T47D (cell line): ENCODE measurements around the gene CCM2.

Experiments used
- DNase-seq, 2 experiments: peaks; one replicate each; pipeline versions ENCODE4 v3.0.0 to v3.0.0-alpha.2; 2011 to 2012; ENCODE audit warnings: low read depth in 1 of 2, low spot score in 1 of 2
- JUND ChIP-seq: IDR thresholded peaks from 2 replicates; pipeline ENCODE4 v1.6.1; 2012; ENCODE audit warnings: low read depth
- in situ Hi-C: cut with HindIII; loops from 2 replicates; pipeline ENCODE4 v1.10.0; 2016; ENCODE audit warnings: low sequenced_read_pairs, low pct_unique_long_range_greater_than_20kb

CCM2 gene

DNA sequence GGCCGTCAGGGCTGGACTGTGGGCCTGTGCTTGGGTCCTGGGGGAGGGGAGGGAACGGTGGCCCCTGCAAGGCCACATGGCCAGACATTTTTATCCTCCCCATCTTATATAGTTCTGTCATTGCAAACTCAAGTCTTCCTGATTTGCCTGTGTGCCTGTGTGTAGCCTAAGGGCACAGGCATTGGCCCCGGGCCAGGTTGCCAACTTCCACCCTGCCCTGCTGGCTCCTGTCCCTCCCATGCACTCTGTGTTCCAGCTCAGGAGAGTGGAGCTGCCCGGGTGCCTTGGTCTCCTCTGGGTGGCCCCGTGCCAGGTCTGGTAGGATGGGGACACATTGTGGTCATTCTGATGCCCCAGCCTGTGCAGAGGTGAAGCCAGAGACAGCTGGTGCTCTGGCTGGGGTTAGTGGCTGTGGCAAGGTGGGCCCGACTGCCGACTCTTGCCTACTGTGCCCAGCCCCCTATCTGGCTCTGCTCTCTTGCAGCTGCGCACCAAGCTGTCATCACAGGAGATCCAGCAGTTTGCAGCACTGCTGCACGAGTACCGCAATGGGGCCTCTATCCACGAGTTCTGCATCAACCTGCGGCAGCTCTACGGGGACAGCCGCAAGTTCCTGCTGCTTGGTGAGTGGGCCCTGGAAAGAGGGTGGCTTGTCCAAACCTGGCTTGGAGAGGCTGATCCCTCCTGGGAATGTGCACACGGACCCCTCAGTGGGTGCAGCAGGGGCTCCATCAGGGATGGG lies 74.0 kb downstream of the CCM2 start:
- no peak for TF ChIP-seq JUND
- in situ Hi-C loops: no loop called here
- DNase-seq: peak; percentile 68 to 69

DNA sequence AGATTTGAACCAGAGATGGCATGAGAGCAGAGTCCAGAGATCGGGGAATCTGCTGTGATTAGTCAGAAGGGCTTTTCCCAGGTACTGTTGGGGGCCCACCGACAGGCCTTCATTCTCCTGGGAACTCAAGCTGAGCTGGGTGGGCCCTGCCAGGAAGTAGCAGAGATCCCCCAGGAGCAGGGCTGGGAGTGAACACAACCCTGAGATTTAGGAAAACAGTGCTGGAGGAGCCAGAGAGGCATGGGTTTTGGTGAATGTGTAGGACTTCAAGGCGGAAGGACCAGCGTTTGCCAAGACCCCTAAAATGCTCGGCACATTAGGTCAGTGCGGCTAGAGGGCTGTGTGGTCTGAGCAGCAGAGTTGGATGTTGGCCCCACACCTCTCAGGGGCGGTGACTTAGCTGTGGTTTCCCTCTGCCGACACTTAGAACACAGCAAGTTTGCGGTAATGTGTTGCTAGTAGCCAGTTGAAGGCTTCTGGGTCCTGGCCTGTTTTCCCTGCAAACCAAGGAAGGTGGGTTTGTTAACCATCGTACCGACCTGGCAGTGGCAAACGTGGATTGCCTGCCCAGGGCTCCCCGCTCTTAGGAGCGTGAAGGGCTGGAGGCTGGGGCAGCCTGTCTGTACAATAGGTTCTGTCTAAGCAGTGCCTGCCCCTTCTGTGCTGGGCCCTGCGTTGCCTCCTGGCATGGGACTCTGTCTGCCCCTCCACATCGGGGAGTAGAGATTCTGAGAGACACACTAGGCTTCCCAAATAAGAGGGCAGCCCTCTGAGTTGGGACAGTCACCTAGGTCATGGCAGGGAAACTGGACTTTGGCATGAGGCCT lies 74.7 kb downstream of the CCM2 start:
- no peak for TF ChIP-seq JUND
- no peak for DNase-seq
- in situ Hi-C loops: no loop called here

DNA sequence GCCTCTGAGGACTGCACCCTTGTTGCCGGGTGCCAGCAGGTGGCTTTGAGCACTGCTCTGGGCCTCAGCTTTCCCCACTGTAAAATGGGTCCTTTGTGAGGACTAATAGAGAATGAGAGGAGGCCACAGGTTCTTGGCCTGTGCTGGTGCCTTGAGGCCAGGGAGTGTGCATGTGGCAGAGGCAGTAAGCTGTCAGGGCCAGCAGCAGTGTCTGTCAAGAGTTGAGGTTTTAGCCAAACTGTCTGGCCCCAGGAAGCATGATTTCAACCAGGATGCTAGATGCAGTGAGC lies 75.3 kb downstream of the CCM2 start:
- no peak for DNase-seq
- TF ChIP-seq JUND: no peak
- in situ Hi-C loops: no loop called here

DNA sequence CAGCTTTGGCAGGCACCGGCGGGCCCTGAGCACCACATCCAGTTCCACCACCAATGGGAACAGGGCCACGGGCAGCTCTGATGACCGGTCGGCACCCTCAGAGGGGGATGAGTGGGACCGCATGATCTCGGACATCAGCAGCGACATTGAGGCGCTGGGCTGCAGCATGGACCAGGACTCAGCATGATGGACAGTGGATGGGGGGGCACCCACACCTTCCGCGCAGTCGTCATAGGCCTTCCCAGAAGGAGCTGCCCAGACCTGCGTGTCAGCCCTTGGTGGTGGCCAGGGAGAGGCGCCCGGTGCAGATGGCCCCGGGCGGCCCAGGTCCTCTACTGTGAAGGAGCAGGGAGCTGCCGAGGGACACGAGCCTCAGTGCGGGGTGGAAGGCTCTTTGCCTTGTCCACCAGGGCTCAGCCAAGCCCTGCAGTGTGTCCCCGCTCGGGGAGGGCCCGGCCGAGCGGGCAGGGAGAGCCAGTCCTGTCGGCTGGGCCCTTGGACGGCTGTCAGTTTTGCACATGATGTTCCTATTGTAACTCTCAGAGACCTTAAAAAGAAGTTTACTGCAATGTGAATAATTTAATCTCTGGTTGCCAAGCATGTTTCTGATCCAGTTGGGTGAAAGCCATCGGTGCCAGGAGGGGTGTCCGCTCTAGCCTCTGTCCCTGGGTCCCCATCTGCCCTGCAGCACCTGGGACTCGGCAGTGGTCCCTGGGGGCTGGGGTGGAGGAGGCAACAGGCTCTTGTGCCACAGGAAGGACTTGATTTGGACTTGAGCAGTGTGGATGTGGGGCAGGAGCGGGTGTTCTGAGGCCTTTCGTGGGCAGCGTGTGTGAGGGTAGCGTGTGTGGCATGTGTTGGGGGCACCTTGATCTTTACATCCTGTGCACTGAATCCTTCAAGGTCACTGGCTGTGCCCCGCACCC lies 76.1 kb downstream of the CCM2 start:
- in situ Hi-C loops: no loop called here
- no peak for DNase-seq
- no peak for TF ChIP-seq JUND

DNA sequence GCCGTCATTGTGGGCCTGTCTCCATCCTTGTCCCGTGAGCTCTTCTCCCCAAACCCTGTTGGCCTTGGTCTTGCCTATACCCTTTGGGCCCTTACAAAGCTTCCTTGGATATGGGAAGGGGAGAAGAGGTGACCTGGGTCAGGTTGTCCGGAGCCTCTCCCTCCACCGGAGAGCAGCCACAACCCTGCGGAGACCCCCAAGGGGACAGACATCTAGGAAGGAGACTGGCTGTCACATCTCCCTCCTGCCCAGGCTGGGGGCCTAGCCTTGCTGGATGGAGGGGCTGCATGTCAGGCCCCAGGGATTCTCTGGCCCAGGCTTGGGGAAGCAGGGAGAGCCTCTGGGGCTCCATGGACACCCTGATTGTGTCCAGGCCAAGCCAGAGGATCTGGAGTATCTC lies 76.9 kb downstream of the CCM2 start:
- TF ChIP-seq JUND: no peak
- in situ Hi-C loops: no loop called here
- no peak for DNase-seq

DNA sequence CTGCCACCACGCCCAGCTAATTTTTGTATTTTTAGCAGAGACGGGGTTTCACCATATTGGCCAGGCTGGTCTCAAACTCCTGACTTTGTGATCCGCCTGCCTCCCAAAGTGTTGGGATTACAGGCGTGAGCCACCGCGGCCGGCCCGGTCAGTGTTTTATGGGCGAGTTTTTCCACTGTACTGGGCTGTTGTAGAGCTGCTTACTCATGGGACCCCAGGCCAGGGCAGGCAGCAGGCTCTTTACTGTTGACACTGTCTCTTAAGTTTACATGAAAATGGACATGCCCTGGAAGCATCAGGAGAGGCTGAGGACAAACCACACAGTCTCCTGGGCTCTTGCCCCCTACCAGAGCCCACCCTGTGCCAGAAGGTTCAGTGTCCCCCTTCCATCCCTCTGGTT lies 77.6 kb downstream of the CCM2 start:
- no peak for TF ChIP-seq JUND
- in situ Hi-C loops: no loop called here
- no peak for DNase-seq

DNA sequence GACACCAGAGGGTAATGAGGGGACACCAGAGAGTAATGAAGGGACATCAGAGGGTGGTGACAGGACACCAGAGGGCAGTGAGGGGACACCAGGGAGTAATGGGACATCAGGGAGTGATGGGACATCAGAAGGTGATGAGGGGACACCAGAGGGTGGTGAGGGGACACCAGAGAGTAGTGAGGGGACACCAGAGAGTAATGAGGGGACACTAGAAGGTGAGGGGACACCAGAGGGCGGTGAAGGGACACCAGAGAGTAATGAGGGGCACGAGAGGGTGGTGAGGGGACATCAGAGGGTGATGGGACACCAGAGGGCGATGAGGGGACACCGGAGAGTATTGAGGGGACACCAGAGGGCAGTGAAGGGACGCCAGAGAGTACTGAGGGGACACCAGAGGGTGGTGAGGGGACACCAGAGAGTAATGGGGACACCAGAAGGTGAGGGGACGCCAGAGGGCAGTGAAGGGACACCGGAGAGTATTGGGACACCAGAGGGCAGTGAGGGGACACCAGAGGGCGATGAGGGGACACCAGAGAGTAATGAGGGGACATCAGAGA lies 78.2 kb downstream of the CCM2 start:
- no peak for DNase-seq
- in situ Hi-C loops: no loop called here
- TF ChIP-seq JUND: no peak

DNA sequence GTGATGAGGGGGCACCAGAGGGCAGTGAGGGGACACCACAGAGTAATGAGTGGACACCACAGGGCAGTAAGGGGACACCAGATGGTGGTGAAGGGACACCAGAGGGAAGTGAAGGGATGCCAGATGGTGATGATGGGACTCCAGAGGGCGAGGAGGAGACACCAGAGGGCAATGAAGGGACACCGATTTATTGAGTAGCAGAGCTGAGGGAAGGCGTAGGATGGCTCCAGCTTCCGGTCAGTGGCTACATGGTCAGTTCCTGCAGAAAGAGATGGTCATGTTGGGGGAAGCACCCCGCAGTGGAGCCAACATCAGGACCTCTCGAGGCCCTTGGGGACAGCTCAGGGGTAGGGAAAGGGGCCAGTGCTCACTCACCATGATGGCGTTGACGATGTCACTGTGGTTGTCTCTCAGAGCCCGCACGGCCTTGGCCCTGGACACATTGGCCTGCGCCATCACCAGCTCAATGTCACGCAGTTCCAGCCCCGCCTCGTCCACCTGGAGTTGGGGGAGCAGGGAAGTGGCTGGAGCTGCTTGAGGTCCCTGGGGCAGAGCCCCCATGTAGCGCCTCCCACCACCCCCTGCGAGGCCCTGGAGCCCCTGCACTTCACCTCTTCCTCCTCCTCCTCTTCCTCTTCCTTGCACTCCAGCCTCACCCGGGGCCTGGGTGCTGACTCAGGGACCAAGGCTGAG lies 80.4 kb downstream of the CCM2 start:
- no peak for DNase-seq
- no peak for TF ChIP-seq JUND
- in situ Hi-C loops: no loop called here

DNA sequence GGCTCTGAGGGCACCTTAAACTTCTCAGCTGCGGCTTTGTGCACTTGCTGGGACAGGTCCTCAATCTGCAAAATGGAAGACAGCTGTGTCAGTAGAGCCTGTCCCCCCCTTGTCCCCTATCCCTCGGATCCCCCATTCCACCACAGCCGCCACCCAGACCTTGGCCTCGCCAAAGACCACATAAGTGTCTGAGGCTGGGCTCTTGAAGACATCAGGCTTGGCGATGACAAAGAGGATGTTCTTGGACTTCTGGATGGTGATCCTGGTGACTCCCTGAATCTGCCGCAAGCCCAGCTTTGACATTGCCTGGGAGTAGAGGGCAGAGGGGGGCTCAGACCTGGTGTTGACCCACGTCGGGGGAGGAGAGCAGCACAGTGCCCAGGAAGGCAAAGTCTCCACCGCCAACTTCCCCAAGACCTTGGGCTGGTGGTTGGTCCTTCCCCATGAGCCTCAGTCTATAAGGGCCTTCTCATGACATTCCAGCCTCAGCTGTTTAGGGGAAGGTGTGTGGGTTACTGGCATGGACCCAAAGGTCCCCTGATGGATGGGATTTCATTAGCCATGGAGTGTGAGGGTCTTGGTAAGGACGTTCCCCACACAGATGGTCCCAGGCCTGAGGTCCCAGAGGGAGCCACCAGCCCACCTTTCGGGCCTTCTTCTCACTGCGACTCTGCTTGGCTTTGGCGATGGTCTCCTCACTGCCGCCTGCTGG lies 81.1 kb downstream of the CCM2 start:
- DNase-seq: no peak
- TF ChIP-seq JUND: no peak
- in situ Hi-C loops: no loop called here

DNA sequence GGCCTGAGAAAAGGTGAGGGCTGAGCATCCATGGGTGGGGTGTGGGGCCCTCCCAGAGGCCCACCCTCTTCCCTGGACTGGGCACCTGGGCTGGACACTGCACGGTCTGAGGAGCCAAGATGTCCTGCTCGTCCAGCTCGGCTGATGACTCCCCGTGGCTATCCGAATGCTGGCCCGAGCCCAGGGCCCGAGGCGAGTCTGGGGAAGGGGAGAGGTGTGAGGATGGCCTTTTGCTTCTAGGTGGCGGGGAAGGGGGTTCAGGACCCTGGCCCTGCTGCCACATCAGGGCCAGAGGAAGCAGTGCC lies 81.6 kb downstream of the CCM2 start:
- DNase-seq: no peak
- TF ChIP-seq JUND: no peak
- in situ Hi-C loops: no loop called here

DNA sequence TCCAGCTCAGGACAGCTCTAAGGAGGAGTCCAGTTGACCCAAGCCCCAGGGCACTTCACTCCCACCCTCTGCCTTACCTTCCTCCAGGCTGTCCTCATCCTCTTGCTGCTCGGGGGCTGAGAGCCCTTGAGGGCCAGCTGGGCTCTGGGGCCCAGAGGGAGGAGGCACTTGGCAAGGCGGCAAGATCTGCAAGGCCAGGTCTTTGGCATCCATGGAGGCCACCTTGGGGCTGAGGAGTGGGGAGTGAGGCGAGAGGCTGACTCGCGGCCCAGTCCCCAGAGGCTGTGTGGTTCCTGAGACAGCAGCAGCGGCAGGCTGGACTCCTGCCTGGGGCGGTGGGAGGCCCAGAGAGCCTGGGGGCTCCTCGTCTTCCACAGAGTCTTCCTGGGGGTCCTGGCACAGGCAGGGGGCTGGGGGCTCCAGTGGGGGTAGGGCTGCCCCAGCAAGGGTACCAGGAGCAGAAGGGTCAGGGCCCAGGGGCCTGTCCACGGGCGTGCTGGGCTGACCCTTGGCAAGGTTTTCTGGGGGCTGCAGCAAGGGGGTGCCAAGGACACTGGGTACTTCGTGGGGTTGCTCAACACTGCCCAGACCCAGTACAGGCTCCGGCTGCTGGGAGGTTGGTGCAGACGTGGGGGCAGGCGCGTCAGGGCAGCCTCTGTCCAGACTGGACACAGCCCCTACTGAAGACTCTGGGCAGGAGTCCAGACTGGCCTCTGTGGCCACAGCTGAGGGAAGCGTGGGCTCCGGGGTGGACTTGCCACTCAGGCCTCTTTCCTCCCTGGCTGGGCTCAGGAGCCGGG lies 82.2 kb downstream of the CCM2 start:
- in situ Hi-C loops: no loop called here
- DNase-seq: no peak
- TF ChIP-seq JUND: no peak
